DOHH2 (cell line): Measurements from ENCODE around the gene GNRH2.

Experiments used
- CTCF ChIP-seq: fragments of 200-600 bp; sonication (generic); IDR thresholded peaks from one replicate; pipeline ENCODE4 v1.5.1; 2014; ENCODE audit warnings: antibody characterized with exemption, mild to moderate bottlenecking, low read depth, low read length; ENCODE audit not compliant: poor library complexity, severe bottlenecking
- EZH2phosphoT487 ChIP-seq: fragments of 200-600 bp; sonication (generic); IDR thresholded peaks from 2 replicates; pipeline ENCODE4 v1.6.1; 2017; ENCODE audit warnings: borderline replicate concordance, mild to moderate bottlenecking, antibody characterized with exemption, low read length, moderate library complexity, mixed read lengths

GRCh38 chr20:3088031-3088430 lies 44.6 kb downstream of the GNRH2 start:
- no peak for TF ChIP-seq CTCF
- no peak for TF ChIP-seq EZH2phosphoT487
